T-helper 22 cell (primary cell): ENCODE data around the gene ANP32A.
"Not testable (repeated sequence)": the region's sequence is repeated elsewhere in the genome, so short reads cannot be mapped to it uniquely, and the experiment has no call there.

Experiments
- DNase-seq: peaks from one replicate; pipeline ENCODE4 v3.0.0-alpha.2; 2020; ENCODE audit warnings: low read depth

Gene ANP32A

GRCh38 chr15:68781766-68782588 lies 38.7 kb downstream of the ANP32A start:
- DNase-seq = no peak

DNA sequence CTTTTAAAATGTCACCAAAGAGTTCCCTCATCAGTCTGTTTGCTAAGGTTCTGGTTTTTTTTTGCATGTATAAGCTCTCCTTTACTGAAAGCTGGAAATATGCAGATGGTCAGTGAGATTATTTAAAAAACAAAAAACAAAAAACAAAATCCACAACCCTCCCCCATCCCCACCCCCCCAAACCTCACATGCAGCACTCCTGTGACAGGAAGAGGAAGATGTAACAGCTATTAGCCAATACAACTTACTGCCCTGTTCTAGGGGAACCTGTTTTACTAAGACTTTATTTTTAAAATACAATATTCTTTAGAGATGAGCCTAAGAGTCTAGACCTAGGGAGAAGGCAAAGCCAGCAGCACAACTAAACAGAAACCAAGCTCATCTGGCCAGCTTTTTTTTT lies 39.5 kb downstream of the ANP32A start:
- DNase-seq = no peak

DNA sequence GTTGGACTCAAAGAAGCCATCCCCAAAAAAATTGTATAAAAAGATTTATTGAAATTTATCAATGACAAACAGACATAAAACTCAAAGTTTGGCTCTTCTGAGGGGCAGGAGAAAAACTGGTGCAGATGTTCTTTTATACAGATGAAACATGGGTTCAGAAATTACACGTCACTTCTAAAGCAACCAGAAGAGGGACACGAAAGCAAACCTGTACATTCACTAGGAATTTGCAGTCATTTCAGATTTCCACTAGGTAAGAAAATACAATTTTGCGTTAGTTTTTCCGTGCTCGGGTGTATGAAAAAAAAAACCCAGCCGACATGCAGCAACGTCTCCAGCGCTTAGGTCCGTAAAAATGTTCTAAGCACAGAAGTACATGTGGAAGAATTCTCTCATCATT lies 41.8 kb downstream of the ANP32A start:
- no peak for DNase-seq

DNA sequence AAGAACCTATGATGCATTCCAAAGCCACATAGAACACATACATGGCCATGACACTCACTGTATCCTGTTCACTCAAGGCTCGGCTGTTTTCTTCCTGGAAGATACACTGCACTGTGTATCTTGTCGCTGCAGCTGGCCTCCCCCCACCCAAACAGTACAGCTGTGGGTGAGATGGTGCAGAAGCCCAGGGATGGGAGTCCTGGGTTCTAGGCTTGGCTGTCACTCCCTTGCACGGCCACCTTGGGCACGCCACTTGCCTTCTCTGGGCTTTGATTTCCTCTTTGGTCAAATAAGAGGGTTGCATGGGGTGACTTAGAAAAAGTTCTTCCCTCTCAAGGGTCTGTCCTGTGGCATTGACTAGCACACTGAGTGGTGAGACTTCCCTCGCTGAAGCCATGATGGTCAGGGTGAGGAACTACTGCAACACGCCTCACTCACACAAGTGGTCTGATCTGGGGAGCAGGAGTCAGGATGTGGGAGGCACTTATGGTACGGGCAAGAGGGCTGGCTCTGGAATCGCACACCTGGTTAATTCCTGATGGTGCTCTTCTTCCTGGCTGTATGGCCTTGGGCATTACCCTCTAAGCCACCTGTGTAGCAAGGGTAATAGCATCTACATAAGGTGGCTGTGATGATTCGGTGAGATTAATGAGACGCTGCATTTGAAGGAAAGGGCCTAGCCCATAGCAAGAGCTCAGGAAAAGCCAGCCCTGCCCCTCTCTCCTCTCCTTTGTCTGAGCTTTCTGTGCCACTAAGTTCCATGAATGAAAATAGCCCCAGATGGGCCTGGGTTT lies 44.0 kb downstream of the ANP32A start:
- no peak for DNase-seq

- no peak for DNase-seq
Measured at GRCh38 chr15:68775671-68776476, 44.8 kb downstream of the ANP32A start.

GRCh38 chr15:68775236-68775577 lies 45.5 kb downstream of the ANP32A start:
- no peak for DNase-seq

- no peak for DNase-seq
Measured at GRCh38 chr15:68774521-68775235, 46.0 kb downstream of the ANP32A start.

DNA sequence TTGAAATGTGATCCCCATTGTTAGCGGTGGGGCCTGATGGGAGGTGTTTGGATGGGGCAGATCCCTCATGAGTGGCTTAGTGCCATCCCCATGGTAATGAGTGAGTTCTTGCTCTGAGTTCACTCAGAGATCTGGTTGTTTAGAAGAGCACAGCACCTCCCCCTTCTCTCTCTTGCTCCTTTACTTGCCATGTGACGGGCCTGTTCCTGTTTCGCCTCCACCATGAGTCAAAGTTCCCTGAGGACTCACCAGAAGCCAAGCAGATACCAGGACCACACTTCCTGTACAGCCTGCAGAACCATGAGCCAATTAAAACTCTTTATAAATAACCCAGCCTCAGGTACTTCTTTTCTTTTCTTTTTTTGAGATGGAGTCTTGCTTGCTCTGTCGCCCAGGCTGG lies 46.6 kb downstream of the ANP32A start:
- DNase-seq = no peak

DNA sequence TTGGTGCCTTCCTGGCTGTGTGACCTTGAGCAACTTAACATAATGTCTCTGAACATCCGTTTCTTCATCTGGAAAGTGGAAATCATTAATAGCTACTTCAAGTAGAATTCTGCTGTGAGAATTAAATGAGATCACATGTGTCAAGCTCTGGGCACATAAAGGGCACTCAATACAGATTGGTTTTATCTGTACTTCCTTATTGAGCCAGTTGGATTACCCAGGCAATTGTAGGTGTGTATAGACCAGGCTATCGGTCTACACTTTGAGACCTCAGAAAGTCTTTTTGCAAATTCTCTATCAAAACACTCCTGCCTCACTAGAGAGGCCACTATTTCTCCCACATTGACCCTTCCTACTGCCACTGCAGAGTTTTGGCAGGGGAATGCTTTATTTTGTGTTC lies 47.7 kb downstream of the ANP32A start:
- DNase-seq = no peak

DNA sequence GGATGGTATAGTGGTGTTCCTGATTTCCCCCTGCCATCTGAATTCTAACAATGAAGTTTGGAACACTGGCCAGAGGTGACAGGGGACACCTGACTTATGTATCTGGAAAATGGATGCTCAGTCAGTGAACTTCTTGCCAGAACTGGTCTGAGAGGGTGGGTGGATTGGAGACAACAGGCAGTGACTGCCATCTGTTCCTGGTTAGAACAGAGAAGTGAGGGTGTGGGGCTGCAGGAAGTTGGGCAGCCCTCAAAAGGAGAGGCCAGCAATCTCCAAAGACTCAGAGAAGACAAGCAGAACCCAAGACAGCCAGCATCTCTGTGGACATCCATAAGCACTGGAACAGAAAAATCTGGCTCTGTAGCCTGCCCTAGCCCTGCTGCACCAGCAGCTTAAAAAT lies 50.5 kb downstream of the ANP32A start:
- no peak for DNase-seq

GRCh38 chr15:68769702-68770101 lies 51.0 kb downstream of the ANP32A start:
- DNase-seq = no peak

GRCh38 chr15:68768321-68768720 lies 52.4 kb downstream of the ANP32A start:
- DNase-seq = no peak

DNA sequence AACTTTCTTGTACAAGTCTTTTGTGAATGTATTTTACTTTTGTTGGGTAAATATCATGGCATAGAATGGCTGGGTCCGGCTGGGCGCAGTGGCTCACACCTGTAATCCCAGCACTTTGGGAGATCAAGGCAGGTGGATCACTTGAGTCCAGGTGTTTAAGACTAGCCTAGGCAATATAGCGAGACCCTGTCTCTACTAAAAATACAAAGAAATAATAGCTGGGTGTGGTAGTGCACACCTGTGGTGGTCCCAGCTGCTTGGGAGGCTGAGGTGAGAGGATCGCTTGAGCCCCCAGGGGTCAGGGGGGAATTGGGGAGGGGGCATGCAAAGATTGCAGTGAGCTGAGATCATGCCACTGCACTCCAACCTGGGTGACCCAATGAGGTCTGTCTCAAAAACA lies 52.9 kb downstream of the ANP32A start:
- DNase-seq = no peak

- DNase-seq = no peak
Measured at GRCh38 chr15:68765602-68766368, 54.9 kb downstream of the ANP32A start.

- no peak for DNase-seq
Measured at GRCh38 chr15:68764090-68764489, 56.6 kb downstream of the ANP32A start.

- no peak for DNase-seq
Measured at GRCh38 chr15:68763063-68763462, 57.6 kb downstream of the ANP32A start.

DNA sequence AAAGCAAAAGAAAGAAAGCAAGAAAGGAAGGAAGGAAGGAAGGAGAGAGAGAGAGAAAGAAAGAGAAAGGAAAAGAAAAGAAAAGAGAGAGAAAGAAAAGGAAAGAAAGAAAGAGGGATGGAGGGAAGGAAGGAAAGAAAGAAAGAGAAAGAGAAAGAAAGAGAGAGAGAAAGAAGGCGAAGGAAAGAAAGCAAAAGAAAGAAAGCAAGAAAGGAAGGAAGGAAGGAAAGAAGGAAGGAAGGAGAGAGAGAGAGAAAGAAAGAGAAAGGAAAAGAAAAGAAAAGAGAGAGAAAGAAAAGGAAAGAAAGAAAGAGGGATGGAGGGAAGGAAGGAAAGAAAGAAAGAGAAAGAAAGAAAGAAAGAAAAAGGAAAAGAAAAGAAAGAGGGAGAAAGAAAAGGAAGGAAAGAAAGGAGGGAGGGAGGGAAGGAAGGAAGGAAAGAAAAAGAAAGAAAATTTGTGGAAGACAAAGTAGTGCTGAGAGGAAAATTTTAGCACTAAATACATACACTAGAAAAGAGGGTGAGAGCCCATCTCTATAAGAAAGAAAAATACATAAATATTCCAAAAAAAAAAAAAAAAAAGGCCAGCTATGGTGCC lies 60.6 kb downstream of the ANP32A start:
- DNase-seq = not testable (repeated sequence)

GRCh38 chr15:68755731-68756130 lies 65.0 kb downstream of the ANP32A start:
- no peak for DNase-seq

DNA sequence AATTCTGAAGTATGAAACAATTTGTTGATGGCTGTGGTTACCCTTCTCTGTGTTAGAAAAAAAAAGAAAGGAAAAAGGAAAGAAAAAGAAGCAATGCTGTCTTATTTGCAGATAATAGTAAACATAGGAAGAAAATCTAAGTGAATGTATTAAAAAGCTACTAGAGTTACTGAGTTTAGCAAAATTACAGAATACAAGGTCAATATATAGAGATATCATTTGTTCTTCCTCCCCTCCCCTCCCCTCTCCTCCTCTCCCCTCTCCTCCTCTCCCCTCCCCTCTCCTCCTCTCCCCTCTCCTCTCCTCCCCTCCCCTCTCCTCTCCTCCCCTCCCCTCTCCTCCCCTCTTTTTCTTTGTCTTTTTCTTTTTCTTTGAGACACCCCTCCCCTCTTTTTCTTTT lies 69.1 kb downstream of the ANP32A start:
- no peak for DNase-seq

GRCh38 chr15:68749793-68750192 lies 70.9 kb downstream of the ANP32A start:
- DNase-seq = no peak

GRCh38 chr15:68749365-68749764 lies 71.3 kb downstream of the ANP32A start:
- DNase-seq = no peak
